ENCODE measurements around the gene MIEF1.

Gene MIEF1

GRCh38 chr22:39524089-39524752 lies 22.1 kb downstream of the MIEF1 start:
- H3K4me3 Mint-ChIP-seq = peak overlapping the region; percentile 55

GRCh38 chr22:39524753-39525657 lies 22.9 kb downstream of the MIEF1 start:
- peaks cover 67% of the 10 kb centered on the region for H3K4me1 Mint-ChIP-seq (ENCODE audit: low read depth)
- H3K27ac Mint-ChIP-seq = peak overlapping the region; percentile 90
- H3K36me3 Mint-ChIP-seq = peaks cover 21% of the 10 kb centered on the region
- no peaks in the 10 kb centered on the region for H3K27me3 Mint-ChIP-seq
- peak overlapping the region; percentile 63 for H3K4me3 Mint-ChIP-seq
- H3K9me3 Mint-ChIP-seq (ENCODE audit: low read depth) = no peaks in the 10 kb centered on the region

More at GRCh38 chr22:39524089-39524752, 22.1 kb downstream of the MIEF1 start:
- peaks cover 62% of the 10 kb centered on the region for H3K4me1 Mint-ChIP-seq (ENCODE audit: low read depth)
- peaks cover 18% of the 10 kb centered on the region for H3K36me3 Mint-ChIP-seq
- no peaks in the 10 kb centered on the region for H3K9me3 Mint-ChIP-seq (ENCODE audit: low read depth)
- H3K27ac Mint-ChIP-seq = no peak overlapping the region
- no peaks in the 10 kb centered on the region for H3K27me3 Mint-ChIP-seq

DNA sequence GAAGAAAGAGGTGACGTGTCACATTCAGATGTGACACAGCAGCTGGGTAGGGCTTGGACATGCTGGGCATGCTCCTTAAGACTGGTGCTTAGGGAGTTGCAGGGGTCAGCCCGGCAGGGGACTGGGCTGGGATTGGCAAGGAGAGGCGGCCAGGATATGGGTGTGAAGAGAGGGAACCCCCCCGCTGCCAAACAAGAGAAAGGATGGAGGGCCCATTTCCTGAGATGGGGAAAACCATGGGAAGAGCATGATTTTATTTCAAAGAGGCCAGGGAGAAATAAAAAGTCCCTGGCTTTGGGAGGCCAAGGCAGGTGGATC lies 23.5 kb downstream of the MIEF1 start:
- peak overlapping the region; percentile 63 for H3K4me3 Mint-ChIP-seq
- H3K4me1 Mint-ChIP-seq (ENCODE audit: low read depth) = peaks cover 73% of the 10 kb centered on the region
- H3K27me3 Mint-ChIP-seq = no peaks in the 10 kb centered on the region
- H3K9me3 Mint-ChIP-seq (ENCODE audit: low read depth) = no peaks in the 10 kb centered on the region
- peak overlapping the region; percentile 90 for H3K27ac Mint-ChIP-seq
- peaks cover 23% of the 10 kb centered on the region for H3K36me3 Mint-ChIP-seq

GRCh38 chr22:39526736-39527171 lies 24.7 kb downstream of the MIEF1 start:
- no peaks in the 10 kb centered on the region for H3K27me3 Mint-ChIP-seq
- peak overlapping the region; percentile 32 for H3K4me3 Mint-ChIP-seq
- no peaks in the 10 kb centered on the region for H3K9me3 Mint-ChIP-seq (ENCODE audit: low read depth)
- peaks cover 81% of the 10 kb centered on the region for H3K4me1 Mint-ChIP-seq (ENCODE audit: low read depth)
- H3K36me3 Mint-ChIP-seq = peaks cover 18% of the 10 kb centered on the region
- peak overlapping the region; percentile 77 for H3K27ac Mint-ChIP-seq

DNA sequence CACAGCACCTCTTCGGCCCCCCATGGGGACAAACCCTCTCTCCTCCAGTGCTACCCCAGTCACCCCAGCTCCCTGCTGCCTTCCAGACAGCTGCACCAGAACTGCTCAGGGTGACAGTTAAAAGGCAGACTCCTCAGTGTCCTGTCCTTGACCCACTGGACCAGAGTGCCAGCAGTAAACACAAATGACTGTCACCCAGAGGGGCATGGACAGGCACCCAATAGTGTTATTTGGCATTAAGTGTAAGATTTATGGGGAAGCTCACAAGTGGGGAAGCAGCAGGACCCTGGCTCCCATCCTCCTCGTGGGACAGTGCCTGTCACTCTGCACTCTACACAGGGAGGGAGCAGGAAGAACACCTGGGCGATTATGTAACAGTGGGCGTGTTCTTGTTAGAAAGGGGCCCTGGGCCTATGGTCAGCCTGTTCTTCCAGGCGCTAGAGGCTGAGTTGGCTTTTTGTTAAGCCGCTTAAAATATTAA lies 25.4 kb downstream of the MIEF1 start:
- Mint-ChIP-seq H3K9me3 (ENCODE audit: low read depth) (no peaks in the 10 kb centered on the region), H3K36me3 (peaks cover 10% of the 10 kb centered on the region), H3K27me3 (no peaks in the 10 kb centered on the region), H3K4me3 (peak overlapping the region; percentile 28), H3K27ac (peak overlapping the region; percentile 77), H3K4me1 (ENCODE audit: low read depth) (peaks cover 78% of the 10 kb centered on the region)

GRCh38 chr22:39528080-39528661 lies 26.1 kb downstream of the MIEF1 start:
- H3K4me3 Mint-ChIP-seq = peak overlapping the region; percentile 97
- peaks cover 7% of the 10 kb centered on the region for H3K36me3 Mint-ChIP-seq
- no peak overlapping the region for H3K27ac Mint-ChIP-seq
- H3K4me1 Mint-ChIP-seq (ENCODE audit: low read depth) = peaks cover 73% of the 10 kb centered on the region
- H3K9me3 Mint-ChIP-seq (ENCODE audit: low read depth) = no peaks in the 10 kb centered on the region
- no peaks in the 10 kb centered on the region for H3K27me3 Mint-ChIP-seq

- no peaks in the 10 kb centered on the region for H3K27me3 Mint-ChIP-seq
- peak overlapping the region; percentile 76 for H3K27ac Mint-ChIP-seq
- peak overlapping the region; percentile 97 for H3K4me3 Mint-ChIP-seq
- H3K36me3 Mint-ChIP-seq = peaks cover 5% of the 10 kb centered on the region
- no peaks in the 10 kb centered on the region for H3K9me3 Mint-ChIP-seq (ENCODE audit: low read depth)
- peaks cover 72% of the 10 kb centered on the region for H3K4me1 Mint-ChIP-seq (ENCODE audit: low read depth)
Observed at GRCh38 chr22:39528681-39529486, 26.8 kb downstream of the MIEF1 start.

- Mint-ChIP-seq H3K36me3 (peaks cover 5% of the 10 kb centered on the region), H3K27ac (peak overlapping the region; percentile 16), H3K4me3 (peak overlapping the region; percentile 97)
Observed at GRCh38 chr22:39529487-39529851, 27.4 kb downstream of the MIEF1 start.

GRCh38 chr22:39530116-39530515 lies 28.0 kb downstream of the MIEF1 start:
- Mint-ChIP-seq H3K4me3 (peak overlapping the region; percentile 97), H3K4me1 (ENCODE audit: low read depth) (peaks cover 67% of the 10 kb centered on the region), H3K36me3 (peaks cover 5% of the 10 kb centered on the region), H3K9me3 (ENCODE audit: low read depth) (no peaks in the 10 kb centered on the region), H3K27ac (peak overlapping the region; percentile 58), H3K27me3 (no peaks in the 10 kb centered on the region)

More at GRCh38 chr22:39529487-39529851, 27.4 kb downstream of the MIEF1 start:
- H3K9me3 Mint-ChIP-seq (ENCODE audit: low read depth) = no peaks in the 10 kb centered on the region
- no peaks in the 10 kb centered on the region for H3K27me3 Mint-ChIP-seq
- H3K4me1 Mint-ChIP-seq (ENCODE audit: low read depth) = peaks cover 72% of the 10 kb centered on the region

DNA sequence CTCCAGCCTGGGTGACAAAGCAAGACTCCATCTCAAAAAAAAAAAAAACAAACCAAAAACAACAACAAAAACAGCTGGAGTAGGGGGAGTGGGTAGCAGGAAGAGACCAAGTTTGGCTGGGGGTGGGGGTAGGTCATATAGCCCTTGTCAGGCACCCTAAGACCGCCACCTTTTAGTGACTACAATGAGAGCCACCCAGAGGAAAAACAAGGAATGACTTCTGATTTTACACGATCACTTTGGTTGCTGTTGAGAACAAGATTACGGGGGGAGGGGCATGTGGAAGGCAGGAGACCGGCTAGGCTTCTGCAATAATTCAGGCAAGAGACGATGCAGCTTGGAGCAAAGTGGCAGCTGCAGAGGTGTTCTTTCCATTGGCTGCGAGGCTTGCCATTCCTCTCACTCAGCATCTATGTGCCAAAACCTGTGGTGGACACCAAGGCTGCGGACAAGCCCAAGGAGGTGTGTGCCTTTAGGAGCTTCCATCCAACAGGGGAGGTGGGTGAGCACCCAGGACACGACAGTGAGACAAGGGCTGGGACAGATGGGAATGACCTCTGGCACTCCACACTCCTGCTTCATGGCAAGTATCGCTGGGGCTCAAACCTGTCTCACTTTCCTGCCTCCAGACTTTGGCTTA lies 28.7 kb downstream of the MIEF1 start:
- Mint-ChIP-seq H3K4me3 (peak overlapping the region; percentile 97), H3K27ac (peak overlapping the region; percentile 93)

DNA sequence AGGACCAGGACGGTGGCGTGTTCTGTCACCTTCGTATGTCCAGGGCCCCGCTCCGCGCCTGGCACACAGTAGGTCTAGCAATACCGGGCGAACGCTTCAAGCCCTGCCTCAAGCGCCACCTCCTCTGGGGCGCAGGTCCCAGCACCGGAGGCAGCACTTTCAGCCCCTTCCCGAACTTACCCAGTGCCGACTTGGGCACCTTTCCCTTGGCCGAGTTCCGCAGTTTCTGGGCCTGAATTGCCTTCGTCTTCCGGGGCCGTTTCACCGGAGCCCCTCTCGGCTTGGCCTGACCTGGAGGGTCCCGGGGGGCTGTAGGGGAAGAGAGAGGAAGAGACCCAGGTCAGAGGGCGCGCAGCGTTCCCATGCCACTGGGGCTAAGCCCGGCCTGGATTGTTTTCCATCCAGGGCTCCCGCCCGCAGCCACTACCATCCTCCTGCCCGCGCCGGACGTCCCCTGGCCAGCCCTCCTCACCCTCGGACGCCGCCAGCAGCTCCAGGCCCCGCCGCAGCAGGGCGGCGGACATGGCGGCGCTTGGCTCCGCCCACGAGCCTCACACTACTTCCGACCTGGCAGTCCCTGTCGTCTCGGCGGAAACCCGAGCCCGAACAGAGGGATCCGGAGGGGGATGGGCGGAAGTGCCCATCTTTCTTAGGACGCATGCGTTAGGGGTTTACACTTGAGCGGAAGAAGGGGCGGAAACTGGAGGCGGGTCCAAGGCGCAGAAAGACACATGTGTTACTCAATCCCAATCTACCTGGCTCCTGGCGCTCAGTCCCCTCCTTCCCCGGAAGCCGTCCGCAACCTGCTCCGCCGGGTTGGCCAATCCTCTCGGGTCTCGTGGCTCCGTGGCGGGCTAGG lies 30.4 kb downstream of the MIEF1 start, which contains the start of gene RPS19BP1:
RPS19BP1 (minus strand) TSS at position 534 of the 859 bp plus-strand sequence; CDS start at position 524, 10 bp downstream.
- peak within 1 kb of the TSS; percentile 97 for H3K4me3 Mint-ChIP-seq
- H3K9me3 Mint-ChIP-seq (ENCODE audit: low read depth) = no peaks in the 10 kb centered on the region
- peaks cover 5% of the 10 kb centered on the region for H3K36me3 Mint-ChIP-seq
- peaks cover 51% of the 10 kb centered on the region for H3K4me1 Mint-ChIP-seq (ENCODE audit: low read depth)
- H3K27ac Mint-ChIP-seq = peak within 1 kb of the TSS; percentile 95
- H3K27me3 Mint-ChIP-seq = no peaks in the 10 kb centered on the region

More for the DNA sequence above, 28.7 kb downstream of the MIEF1 start:
- Mint-ChIP-seq H3K27me3 (no peaks in the 10 kb centered on the region), H3K4me1 (ENCODE audit: low read depth) (peaks cover 61% of the 10 kb centered on the region), H3K9me3 (ENCODE audit: low read depth) (no peaks in the 10 kb centered on the region), H3K36me3 (peaks cover 5% of the 10 kb centered on the region)

DNA sequence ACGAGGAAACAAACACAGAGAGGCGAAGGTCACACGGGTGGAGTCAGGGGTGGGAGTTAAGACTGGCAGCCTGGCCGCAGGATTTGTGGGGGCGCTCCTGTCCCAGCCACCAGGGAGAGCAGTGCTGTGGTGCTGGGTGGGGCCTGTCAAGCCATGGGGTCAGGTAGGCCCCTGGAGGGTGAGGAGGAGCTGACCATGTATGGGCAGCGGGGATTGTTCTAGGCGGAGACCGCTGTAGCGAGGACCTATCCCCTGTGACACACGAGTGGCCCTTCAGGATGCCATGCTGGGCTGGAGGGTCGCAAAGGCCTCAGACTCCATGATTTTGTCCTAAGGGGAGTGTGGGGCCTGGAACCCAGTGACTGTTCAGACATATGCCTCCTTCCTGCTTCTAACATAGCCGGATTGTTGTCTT lies 32.0 kb downstream of the MIEF1 start:
- Mint-ChIP-seq H3K9me3 (ENCODE audit: low read depth) (no peaks in the 10 kb centered on the region), H3K4me1 (ENCODE audit: low read depth) (peaks cover 38% of the 10 kb centered on the region), H3K27ac (no peak overlapping the region), H3K4me3 (peak overlapping the region; percentile 49), H3K36me3 (peaks cover 5% of the 10 kb centered on the region), H3K27me3 (no peaks in the 10 kb centered on the region)
